Neural cell (in vitro differentiated cells): ENCODE data around the gene PLA2G6. TPM values are rescaled to one million over a fixed set of nuclear protein-coding genes. Genes with fewer than 3 reads are reported as not detected.
A peak's percentile ranks its signal among the peaks of the same experiment; 100 is the strongest.

ENCODE experiments used
- H2AFZ ChIP-seq: fragments of 200-600, 300-800 bp; sonication (generic), shearing (Covaris generic); 2 replicates; pipeline ENCODE4 v1.6.0; 2014; ENCODE audit warnings: low read depth, mild to moderate bottlenecking, antibody characterized with exemption, low read length, moderate library complexity
- H3F3A ChIP-seq: fragments of 200-600 bp; shearing (Covaris generic); 2 replicates; pipeline ENCODE4 v1.6.1; 2016; ENCODE audit warnings: mild to moderate bottlenecking, moderate library complexity, mixed read lengths, antibody characterized with exemption, low read length; ENCODE audit not compliant: insufficient read depth, poor library complexity, severe bottlenecking
- H3K27ac ChIP-seq: fragments of 200-600, 300-800 bp; sonication (generic), shearing (Covaris generic); 2 replicates; pipeline ENCODE4 v1.5.1; 2014; ENCODE audit warnings: mild to moderate bottlenecking, low read length, moderate library complexity
- H3K27me3 ChIP-seq: fragments of 300-800, 200-600 bp; sonication (generic), shearing (Covaris generic); 2 replicates; pipeline ENCODE4 v1.6.0; 2014; ENCODE audit warnings: mild to moderate bottlenecking, low read depth, low read length, moderate library complexity; ENCODE audit not compliant: insufficient read depth
- H3K36me3 ChIP-seq: fragments of 300-800, 200-600 bp; sonication (generic), shearing (Covaris generic); 2 replicates; pipeline ENCODE4 v1.5.1; 2014; ENCODE audit warnings: mild to moderate bottlenecking, antibody characterized with exemption, low read length, moderate library complexity; ENCODE audit not compliant: insufficient read depth
- H3K4me2 ChIP-seq: fragments of 300-800, 200-600 bp; sonication (generic), shearing (Covaris generic); 2 replicates; pipeline ENCODE4 v1.6.0; 2014; ENCODE audit warnings: mild to moderate bottlenecking, low read length
- H3K4me3 ChIP-seq: fragments of 300-800, 200-600 bp; sonication (generic), shearing (Covaris generic); 2 replicates; pipeline ENCODE4 v1.5.1; 2014; ENCODE audit warnings: mild to moderate bottlenecking, low read length, moderate library complexity
- H3K79me2 ChIP-seq: fragments of 200-600 bp; shearing (Covaris generic); replicated peaks from 2 replicates; pipeline ENCODE4 v1.6.0; 2014; ENCODE audit warnings: mild to moderate bottlenecking, low read length, moderate library complexity; ENCODE audit not compliant: insufficient read depth
- H3K9ac ChIP-seq: fragments of 300-800, 200-600 bp; sonication (generic), shearing (Covaris generic); 2 replicates; pipeline ENCODE4 v1.6.1; 2016; ENCODE audit warnings: mild to moderate bottlenecking, low read length, mixed read lengths
- H3K9me2 ChIP-seq: fragments of 200-600 bp; shearing (Covaris generic); 2 replicates; pipeline ENCODE4 v1.6.1; 2016; ENCODE audit warnings: mild to moderate bottlenecking, low read length, mixed read lengths; ENCODE audit not compliant: insufficient read depth
- H3K9me3 ChIP-seq: fragments of 200-600, 300-800 bp; sonication (generic), shearing (Covaris generic); 2 replicates; pipeline ENCODE4 v1.6.1; 2016; ENCODE audit warnings: mild to moderate bottlenecking, mixed run types, low read length, moderate library complexity, mixed read lengths
- H4K20me1 ChIP-seq: fragments of 200-600 bp; shearing (Covaris generic); 2 replicates; pipeline ENCODE4 v1.6.1; 2016; ENCODE audit warnings: mild to moderate bottlenecking, mixed run types; ENCODE audit not compliant: insufficient read depth
- EP300 ChIP-seq: fragments of 450-650 bp; conservative IDR thresholded peaks from 2 replicates; pipeline ENCODE4 v1.6.1; 2014; ENCODE audit warnings: antibody characterized with exemption, mild to moderate bottlenecking, moderate library complexity; ENCODE audit not compliant: poor library complexity, severe bottlenecking
- EZH2 ChIP-seq: fragments of 200-600, 300-800 bp; shearing (Covaris generic), sonication (generic); IDR thresholded peaks from 2 replicates; pipeline ENCODE4 v1.6.1; 2014; ENCODE audit warnings: antibody characterized with exemption, low read length, borderline replicate concordance, mild to moderate bottlenecking; ENCODE audit not compliant: insufficient read depth, poor library complexity, severe bottlenecking
- MXI1 ChIP-seq: fragments of 450-650 bp; conservative IDR thresholded peaks from 2 replicates; pipeline ENCODE4 v1.6.1; 2014; ENCODE audit warnings: antibody characterized with exemption, mild to moderate bottlenecking; ENCODE audit not compliant: poor library complexity, severe bottlenecking
- POLR2AphosphoS5 ChIP-seq: IDR thresholded peaks from 2 replicates; pipeline ENCODE4 v1.6.1; 2012
- RAD21 ChIP-seq: fragments of 450-650 bp; conservative IDR thresholded peaks from 2 replicates; pipeline ENCODE4 v1.6.1; 2014; ENCODE audit warnings: antibody characterized with exemption, mild to moderate bottlenecking, moderate library complexity
- SMC3 ChIP-seq: fragments of 450-650 bp; conservative IDR thresholded peaks from 2 replicates; pipeline ENCODE4 v1.6.1; 2014; ENCODE audit warnings: antibody characterized with exemption, mild to moderate bottlenecking, moderate library complexity; ENCODE audit not compliant: poor library complexity
- TAF1 ChIP-seq: IDR thresholded peaks from 2 replicates; pipeline ENCODE4 v1.6.1; 2012; ENCODE audit warnings: low read depth
- polyA plus RNA-seq: library from polyadenylated mRNA; depleted of rRNA; stranded (reverse); fragments of >200 nt; gene quantifications from 2 replicates; pipeline ENCODE4 v1.2.3, GENCODE V29; 2014
- TF ChIP-seq, protein P1 (sequence below): fragments of 450-650 bp; IDR thresholded peaks from 2 replicates; pipeline ENCODE4 v1.5.1; 2014; ENCODE audit warnings: antibody characterized with exemption, mild to moderate bottlenecking, moderate library complexity; ENCODE audit not compliant: poor library complexity, severe bottlenecking
- TF ChIP-seq, protein P2 (sequence below): IDR thresholded peaks from 2 replicates; pipeline ENCODE4 v1.6.1; 2012; ENCODE audit warnings: borderline replicate concordance

Gene PLA2G6
- polyA plus RNA-seq, 1 donor from 2014 or later, result 18.5 TPM

DNA sequence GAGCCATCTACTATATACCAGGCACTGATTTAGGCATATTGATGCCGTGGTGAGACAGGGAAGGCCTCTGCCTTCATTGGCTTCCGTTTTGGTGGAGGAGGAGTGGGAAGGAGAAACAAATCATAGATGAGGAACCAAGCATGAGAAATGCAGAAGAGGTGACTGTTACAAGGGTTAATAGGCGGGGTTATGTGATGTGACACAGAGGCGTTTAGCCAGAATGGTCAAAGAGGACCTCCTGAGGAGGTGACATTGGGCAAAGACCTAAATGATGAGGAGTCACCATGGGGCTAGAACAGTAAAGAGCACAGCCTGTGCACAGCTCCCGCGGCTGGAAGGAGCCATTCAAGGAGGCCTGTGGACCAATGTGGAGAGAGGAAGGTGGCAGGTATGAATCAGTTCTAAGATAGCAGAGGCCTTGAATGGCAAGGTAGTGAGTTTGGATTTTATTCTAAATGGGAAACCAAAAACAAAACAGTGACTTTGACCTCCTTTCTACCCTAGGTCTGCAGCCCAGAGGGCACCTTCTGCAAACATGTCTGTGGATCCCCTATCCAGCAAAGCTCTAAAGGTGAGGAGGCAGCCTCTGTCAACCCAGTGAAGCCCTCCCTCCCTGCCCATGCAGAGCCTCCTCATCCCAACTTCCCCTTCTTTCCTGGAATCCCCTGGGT, 31.8 kb upstream of the PLA2G6 start:
- Histone ChIP-seq H3K9me2 (no peaks in the 10 kb centered on the region), H4K20me1 (no peaks in the 10 kb centered on the region), H3K9me3 (no peaks in the 10 kb centered on the region), H3K4me3 (peak overlapping the region; percentile 62), H2AFZ (no peak overlapping the region), H3F3A (no peaks in the 10 kb centered on the region), H3K36me3 (no peaks in the 10 kb centered on the region), H3K79me2 (no peaks in the 10 kb centered on the region), H3K9ac (no peak overlapping the region), H3K4me2 (no peak overlapping the region), H3K27ac (no peak overlapping the region), H3K27me3 (peaks cover 3% of the 10 kb centered on the region)
- TF ChIP-seq SMC3 (no peak), EP300 (no peak), RAD21 (no peak), POLR2AphosphoS5 (no peak), MXI1 (no peak), TAF1 (no peak), EZH2 (no peak)
- TF ChIP-seq, protein P1, sequence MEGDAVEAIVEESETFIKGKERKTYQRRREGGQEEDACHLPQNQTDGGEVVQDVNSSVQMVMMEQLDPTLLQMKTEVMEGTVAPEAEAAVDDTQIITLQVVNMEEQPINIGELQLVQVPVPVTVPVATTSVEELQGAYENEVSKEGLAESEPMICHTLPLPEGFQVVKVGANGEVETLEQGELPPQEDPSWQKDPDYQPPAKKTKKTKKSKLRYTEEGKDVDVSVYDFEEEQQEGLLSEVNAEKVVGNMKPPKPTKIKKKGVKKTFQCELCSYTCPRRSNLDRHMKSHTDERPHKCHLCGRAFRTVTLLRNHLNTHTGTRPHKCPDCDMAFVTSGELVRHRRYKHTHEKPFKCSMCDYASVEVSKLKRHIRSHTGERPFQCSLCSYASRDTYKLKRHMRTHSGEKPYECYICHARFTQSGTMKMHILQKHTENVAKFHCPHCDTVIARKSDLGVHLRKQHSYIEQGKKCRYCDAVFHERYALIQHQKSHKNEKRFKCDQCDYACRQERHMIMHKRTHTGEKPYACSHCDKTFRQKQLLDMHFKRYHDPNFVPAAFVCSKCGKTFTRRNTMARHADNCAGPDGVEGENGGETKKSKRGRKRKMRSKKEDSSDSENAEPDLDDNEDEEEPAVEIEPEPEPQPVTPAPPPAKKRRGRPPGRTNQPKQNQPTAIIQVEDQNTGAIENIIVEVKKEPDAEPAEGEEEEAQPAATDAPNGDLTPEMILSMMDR, result no peak
- TF ChIP-seq, protein P2, sequence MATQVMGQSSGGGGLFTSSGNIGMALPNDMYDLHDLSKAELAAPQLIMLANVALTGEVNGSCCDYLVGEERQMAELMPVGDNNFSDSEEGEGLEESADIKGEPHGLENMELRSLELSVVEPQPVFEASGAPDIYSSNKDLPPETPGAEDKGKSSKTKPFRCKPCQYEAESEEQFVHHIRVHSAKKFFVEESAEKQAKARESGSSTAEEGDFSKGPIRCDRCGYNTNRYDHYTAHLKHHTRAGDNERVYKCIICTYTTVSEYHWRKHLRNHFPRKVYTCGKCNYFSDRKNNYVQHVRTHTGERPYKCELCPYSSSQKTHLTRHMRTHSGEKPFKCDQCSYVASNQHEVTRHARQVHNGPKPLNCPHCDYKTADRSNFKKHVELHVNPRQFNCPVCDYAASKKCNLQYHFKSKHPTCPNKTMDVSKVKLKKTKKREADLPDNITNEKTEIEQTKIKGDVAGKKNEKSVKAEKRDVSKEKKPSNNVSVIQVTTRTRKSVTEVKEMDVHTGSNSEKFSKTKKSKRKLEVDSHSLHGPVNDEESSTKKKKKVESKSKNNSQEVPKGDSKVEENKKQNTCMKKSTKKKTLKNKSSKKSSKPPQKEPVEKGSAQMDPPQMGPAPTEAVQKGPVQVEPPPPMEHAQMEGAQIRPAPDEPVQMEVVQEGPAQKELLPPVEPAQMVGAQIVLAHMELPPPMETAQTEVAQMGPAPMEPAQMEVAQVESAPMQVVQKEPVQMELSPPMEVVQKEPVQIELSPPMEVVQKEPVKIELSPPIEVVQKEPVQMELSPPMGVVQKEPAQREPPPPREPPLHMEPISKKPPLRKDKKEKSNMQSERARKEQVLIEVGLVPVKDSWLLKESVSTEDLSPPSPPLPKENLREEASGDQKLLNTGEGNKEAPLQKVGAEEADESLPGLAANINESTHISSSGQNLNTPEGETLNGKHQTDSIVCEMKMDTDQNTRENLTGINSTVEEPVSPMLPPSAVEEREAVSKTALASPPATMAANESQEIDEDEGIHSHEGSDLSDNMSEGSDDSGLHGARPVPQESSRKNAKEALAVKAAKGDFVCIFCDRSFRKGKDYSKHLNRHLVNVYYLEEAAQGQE, result no peak

DNA sequence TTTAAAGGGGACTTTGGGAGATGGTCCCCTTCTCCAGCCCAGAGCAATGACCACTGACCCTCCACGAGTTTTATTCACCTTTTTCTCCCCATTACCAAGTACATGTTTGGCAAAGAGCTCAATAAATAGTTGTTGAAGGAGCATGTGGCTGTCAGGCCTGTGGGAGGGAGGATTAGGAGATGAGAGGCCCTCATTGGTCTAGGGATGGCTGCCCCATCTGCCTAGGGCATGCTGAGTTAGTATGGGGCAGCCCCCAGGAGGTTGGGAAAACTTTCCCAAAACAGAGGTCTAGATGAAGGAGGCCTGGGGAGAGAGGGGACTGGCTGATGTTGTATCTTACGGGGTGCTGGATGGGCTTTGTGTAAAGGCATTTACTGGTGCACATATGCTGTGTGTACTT, 30.8 kb upstream of the PLA2G6 start:
- no peak overlapping the region for H2AFZ ChIP-seq
- no peaks in the 10 kb centered on the region for H4K20me1 ChIP-seq

More for the DNA sequence above, 30.8 kb upstream of the PLA2G6 start:
- no peak overlapping the region for H3K4me2 ChIP-seq
- no peak overlapping the region for H3K9ac ChIP-seq
- no peak overlapping the region for H3K4me3 ChIP-seq
- H3K27me3 ChIP-seq, result peaks cover 3% of the 10 kb centered on the region
- no peak for TF ChIP-seq POLR2AphosphoS5
- TF ChIP-seq EP300, result no peak
- no peak for TF ChIP-seq TAF1
- TF ChIP-seq EZH2, result no peak
- no peak for TF ChIP-seq SMC3
- no peak for TF ChIP-seq RAD21
- TF ChIP-seq MXI1, result no peak
- TF ChIP-seq, protein P1, result no peak
- TF ChIP-seq, protein P2, result no peak
- no peaks in the 10 kb centered on the region for H3K9me3 ChIP-seq
- H3K36me3 ChIP-seq, result no peaks in the 10 kb centered on the region
- H3F3A ChIP-seq, result no peaks in the 10 kb centered on the region
- H3K27ac ChIP-seq, result no peak overlapping the region
- no peaks in the 10 kb centered on the region for H3K79me2 ChIP-seq
- H3K9me2 ChIP-seq, result no peaks in the 10 kb centered on the region
